ENCODE measurements around the gene PTCD3.

DNA sequence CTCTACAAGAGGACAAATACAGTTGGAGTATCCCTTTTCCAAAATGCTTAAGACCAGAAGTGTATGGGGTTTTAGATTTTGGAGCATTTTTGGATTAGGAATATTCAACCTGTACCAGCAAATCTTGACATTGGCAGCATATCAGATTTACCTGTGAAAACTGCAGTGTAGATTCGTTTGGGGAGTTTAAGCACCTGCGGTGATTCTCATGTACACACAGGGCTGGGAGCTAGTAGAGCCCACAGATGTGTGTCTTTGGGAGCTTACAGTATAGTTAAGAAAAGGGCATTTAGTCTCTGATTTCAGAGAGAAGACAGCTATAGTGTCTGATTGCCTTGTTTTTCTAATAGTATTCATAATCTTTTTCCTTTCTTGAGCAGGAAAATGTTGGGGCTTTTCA, 30.1 kb downstream of the PTCD3 start:
- TF ChIP-seq, protein P1, sequence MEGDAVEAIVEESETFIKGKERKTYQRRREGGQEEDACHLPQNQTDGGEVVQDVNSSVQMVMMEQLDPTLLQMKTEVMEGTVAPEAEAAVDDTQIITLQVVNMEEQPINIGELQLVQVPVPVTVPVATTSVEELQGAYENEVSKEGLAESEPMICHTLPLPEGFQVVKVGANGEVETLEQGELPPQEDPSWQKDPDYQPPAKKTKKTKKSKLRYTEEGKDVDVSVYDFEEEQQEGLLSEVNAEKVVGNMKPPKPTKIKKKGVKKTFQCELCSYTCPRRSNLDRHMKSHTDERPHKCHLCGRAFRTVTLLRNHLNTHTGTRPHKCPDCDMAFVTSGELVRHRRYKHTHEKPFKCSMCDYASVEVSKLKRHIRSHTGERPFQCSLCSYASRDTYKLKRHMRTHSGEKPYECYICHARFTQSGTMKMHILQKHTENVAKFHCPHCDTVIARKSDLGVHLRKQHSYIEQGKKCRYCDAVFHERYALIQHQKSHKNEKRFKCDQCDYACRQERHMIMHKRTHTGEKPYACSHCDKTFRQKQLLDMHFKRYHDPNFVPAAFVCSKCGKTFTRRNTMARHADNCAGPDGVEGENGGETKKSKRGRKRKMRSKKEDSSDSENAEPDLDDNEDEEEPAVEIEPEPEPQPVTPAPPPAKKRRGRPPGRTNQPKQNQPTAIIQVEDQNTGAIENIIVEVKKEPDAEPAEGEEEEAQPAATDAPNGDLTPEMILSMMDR (IDR thresholded peaks at IDR 0.05; ENCODE audit: insufficient read depth, low read length) = no peak
- no peak for TF ChIP-seq POLR2AphosphoS5 (IDR thresholded peaks at IDR 0.05; ENCODE audit: low read depth)
- TF ChIP-seq, protein P2, sequence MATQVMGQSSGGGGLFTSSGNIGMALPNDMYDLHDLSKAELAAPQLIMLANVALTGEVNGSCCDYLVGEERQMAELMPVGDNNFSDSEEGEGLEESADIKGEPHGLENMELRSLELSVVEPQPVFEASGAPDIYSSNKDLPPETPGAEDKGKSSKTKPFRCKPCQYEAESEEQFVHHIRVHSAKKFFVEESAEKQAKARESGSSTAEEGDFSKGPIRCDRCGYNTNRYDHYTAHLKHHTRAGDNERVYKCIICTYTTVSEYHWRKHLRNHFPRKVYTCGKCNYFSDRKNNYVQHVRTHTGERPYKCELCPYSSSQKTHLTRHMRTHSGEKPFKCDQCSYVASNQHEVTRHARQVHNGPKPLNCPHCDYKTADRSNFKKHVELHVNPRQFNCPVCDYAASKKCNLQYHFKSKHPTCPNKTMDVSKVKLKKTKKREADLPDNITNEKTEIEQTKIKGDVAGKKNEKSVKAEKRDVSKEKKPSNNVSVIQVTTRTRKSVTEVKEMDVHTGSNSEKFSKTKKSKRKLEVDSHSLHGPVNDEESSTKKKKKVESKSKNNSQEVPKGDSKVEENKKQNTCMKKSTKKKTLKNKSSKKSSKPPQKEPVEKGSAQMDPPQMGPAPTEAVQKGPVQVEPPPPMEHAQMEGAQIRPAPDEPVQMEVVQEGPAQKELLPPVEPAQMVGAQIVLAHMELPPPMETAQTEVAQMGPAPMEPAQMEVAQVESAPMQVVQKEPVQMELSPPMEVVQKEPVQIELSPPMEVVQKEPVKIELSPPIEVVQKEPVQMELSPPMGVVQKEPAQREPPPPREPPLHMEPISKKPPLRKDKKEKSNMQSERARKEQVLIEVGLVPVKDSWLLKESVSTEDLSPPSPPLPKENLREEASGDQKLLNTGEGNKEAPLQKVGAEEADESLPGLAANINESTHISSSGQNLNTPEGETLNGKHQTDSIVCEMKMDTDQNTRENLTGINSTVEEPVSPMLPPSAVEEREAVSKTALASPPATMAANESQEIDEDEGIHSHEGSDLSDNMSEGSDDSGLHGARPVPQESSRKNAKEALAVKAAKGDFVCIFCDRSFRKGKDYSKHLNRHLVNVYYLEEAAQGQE (IDR thresholded peaks at IDR 0.05; ENCODE audit: insufficient replicate concordance, low read depth) = no peak
- no peak for TF ChIP-seq GABPA (IDR thresholded peaks at IDR 0.05; ENCODE audit: low read depth)

Data from HL-60 (cell line).